Glutamatergic neuron (in vitro differentiated cells): ENCODE data around the gene LILRA1. TPM values are rescaled to one million over a fixed set of nuclear protein-coding genes. Genes with fewer than 3 reads are reported as not detected.
"Not testable (repeated sequence)": the region's sequence is repeated elsewhere in the genome, so short reads cannot be mapped to it uniquely, and the experiment has no call there.

Experiments used
- DNase-seq: peaks from one replicate; pipeline ENCODE4 v3.0.0; 2022
- H3K27ac Mint-ChIP-seq: one replicate; pipeline ENCODE4 v1.8.0; 2020; ENCODE audit warnings: mild to moderate bottlenecking, mixed read lengths, inconsistent platforms; ENCODE audit not compliant: unreplicated experiment
- H3K27me3 Mint-ChIP-seq: one replicate; pipeline ENCODE4 v1.8.0; 2020; ENCODE audit warnings: mild to moderate bottlenecking, moderate library complexity, mixed read lengths, inconsistent platforms; ENCODE audit not compliant: unreplicated experiment
- H3K36me3 Mint-ChIP-seq: one replicate; pipeline ENCODE4 v1.8.0; 2020; ENCODE audit warnings: mild to moderate bottlenecking, mixed read lengths, inconsistent platforms; ENCODE audit not compliant: unreplicated experiment
- H3K4me1 Mint-ChIP-seq: one replicate; pipeline ENCODE4 v1.8.0; 2020; ENCODE audit warnings: mild to moderate bottlenecking, low read depth, mixed read lengths, inconsistent platforms; ENCODE audit not compliant: unreplicated experiment
- H3K4me3 Mint-ChIP-seq: one replicate; pipeline ENCODE4 v1.8.0; 2020; ENCODE audit warnings: mild to moderate bottlenecking, mixed read lengths, inconsistent platforms; ENCODE audit not compliant: unreplicated experiment
- H3K9me3 Mint-ChIP-seq: one replicate; pipeline ENCODE4 v1.8.0; 2020; ENCODE audit warnings: mild to moderate bottlenecking, moderate library complexity, mixed read lengths, inconsistent platforms; ENCODE audit not compliant: unreplicated experiment
- CTCF ChIP-seq: fragments of 200-600 bp; sonication (generic); IDR thresholded peaks from one replicate; pipeline ENCODE4 v1.5.0; 2021; ENCODE audit not compliant: partially characterized antibody, unreplicated experiment
- long read RNA-seq: library from polyadenylated mRNA; unstranded; transcript quantifications from one replicate; pipeline ENCODE4 v2.0.0, GENCODE V29; 2020; ENCODE audit not compliant: unreplicated experiment
- total RNA-seq: library from RNA; stranded (reverse); fragmentation: NEBNext Ultra II Directional; extraction: Animal tissue kit (Norgen Biotek cat#: 25700); gene quantifications from one replicate; pipeline ENCODE4 v1.2.1, GENCODE V29; 2021; ENCODE audit not compliant: unreplicated experiment

The LILRA1 gene
- total RNA-seq, result not detected
- long read RNA-seq, result 0 reads

- H3K9me3 Mint-ChIP-seq, H3K4me3 Mint-ChIP-seq, H3K27ac Mint-ChIP-seq, DNase-seq, H3K36me3 Mint-ChIP-seq, H3K4me1 Mint-ChIP-seq, H3K27me3 Mint-ChIP-seq: not testable (repeated sequence)
Observed at GRCh38 chr19:54593445-54593844, at the start of gene LILRA1. TSS of gene LILRA1 (plus strand) at chr19:54593632. CDS start at chr19:54594245, 613 bp downstream.

GRCh38 chr19:54548806-54549205, 44.6 kb upstream of the LILRA1 start:
- peaks cover 5% of the 10 kb centered on the region for H3K36me3 Mint-ChIP-seq
- peaks cover 3% of the 10 kb centered on the region for H3K27me3 Mint-ChIP-seq
- peaks cover 4% of the 10 kb centered on the region for H3K9me3 Mint-ChIP-seq
- no peak for TF ChIP-seq CTCF
- H3K4me3 Mint-ChIP-seq, result no peak overlapping the region
- no peaks in the 10 kb centered on the region for H3K4me1 Mint-ChIP-seq
- no peak for DNase-seq
- no peak overlapping the region for H3K27ac Mint-ChIP-seq

GRCh38 chr19:54549224-54549623, 44.2 kb upstream of the LILRA1 start:
- TF ChIP-seq CTCF, result no peak
- DNase-seq, result no peak
- Mint-ChIP-seq H3K9me3 (peaks cover 3% of the 10 kb centered on the region), H3K27me3 (peaks cover 3% of the 10 kb centered on the region), H3K36me3 (peaks cover 5% of the 10 kb centered on the region), H3K4me1 (no peaks in the 10 kb centered on the region), H3K4me3 (no peak overlapping the region), H3K27ac (no peak overlapping the region)

- H3K36me3 Mint-ChIP-seq, result peaks cover 5% of the 10 kb centered on the region
Observed at GRCh38 chr19:54551293-54551692, 42.1 kb upstream of the LILRA1 start.

GRCh38 chr19:54551950-54552912, 41.2 kb upstream of the LILRA1 start:
- H3K9me3 Mint-ChIP-seq, result peaks cover 2% of the 10 kb centered on the region
- DNase-seq, result no peak
- no peaks in the 10 kb centered on the region for H3K4me1 Mint-ChIP-seq
- no peak overlapping the region for H3K4me3 Mint-ChIP-seq
- H3K36me3 Mint-ChIP-seq, result peaks cover 5% of the 10 kb centered on the region
- peaks cover 2% of the 10 kb centered on the region for H3K27me3 Mint-ChIP-seq
- no peak overlapping the region for H3K27ac Mint-ChIP-seq
- no peak for TF ChIP-seq CTCF

More at GRCh38 chr19:54551293-54551692, 42.1 kb upstream of the LILRA1 start:
- no peak for DNase-seq
- no peaks in the 10 kb centered on the region for H3K4me1 Mint-ChIP-seq
- H3K27ac Mint-ChIP-seq, result no peak overlapping the region
- TF ChIP-seq CTCF, result no peak
- peaks cover 2% of the 10 kb centered on the region for H3K9me3 Mint-ChIP-seq
- H3K27me3 Mint-ChIP-seq, result peaks cover 2% of the 10 kb centered on the region
- H3K4me3 Mint-ChIP-seq, result no peak overlapping the region
